PFSK-1 (cell line): ENCODE measurements around the gene DUS2.

Experiments used
- FOXP2 ChIP-seq: optimal IDR thresholded peaks from 2 replicates; pipeline ENCODE3; 2011; ENCODE audit warnings: borderline replicate concordance, control low read depth, inconsistent platforms; ENCODE audit not compliant: insufficient read depth; ENCODE audit errors: extremely low read length, extremely low read depth
- POLR2AphosphoS5 ChIP-seq: IDR thresholded peaks from 2 replicates; pipeline ENCODE4 v1.6.1; 2012; ENCODE audit warnings: low read depth, mild to moderate bottlenecking, control low read depth, low read length, moderate library complexity
- REST ChIP-seq, 2 experiments: IDR thresholded peaks; 2 replicates each; pipeline versions ENCODE4 v1.6.1 to v1.8.0; 2011 to 2012; ENCODE audit warnings: low read depth in 2 of 2, low read length in 2 of 2, control low read depth in 1 of 2, inconsistent platforms in 1 of 2, mild to moderate bottlenecking in 1 of 2, moderate library complexity in 1 of 2; ENCODE audit not compliant: insufficient read depth in 1 of 2
- SIN3A ChIP-seq: IDR thresholded peaks from 2 replicates; pipeline ENCODE4 v1.6.1; 2012; ENCODE audit warnings: mild to moderate bottlenecking, low read length, moderate library complexity, borderline replicate concordance; ENCODE audit not compliant: insufficient read depth
- TAF1 ChIP-seq: IDR thresholded peaks from 2 replicates; pipeline ENCODE4 v1.6.1; 2012; ENCODE audit warnings: low read length, control low read depth, borderline replicate concordance; ENCODE audit not compliant: insufficient read depth

Gene DUS2

GRCh38 chr16:68005786-68006286 lies 17.2 kb upstream of the DUS2 start:
- TF ChIP-seq FOXP2 (no peak), POLR2AphosphoS5 (no peak), REST (IDR thresholded peaks at IDR 0.05; ENCODE audit: insufficient read depth in 1 of 2, low read depth in 2 of 2, low read length in 2 of 2) (no peak), TAF1 (no peak), SIN3A (no peak)

- TF ChIP-seq REST (IDR thresholded peaks at IDR 0.05; ENCODE audit: insufficient read depth in 1 of 2, low read depth in 2 of 2, low read length in 2 of 2): no peak
- no peak for TF ChIP-seq FOXP2
- no peak for TF ChIP-seq POLR2AphosphoS5
- no peak for TF ChIP-seq SIN3A
- TF ChIP-seq TAF1: no peak
Measured at GRCh38 chr16:68009157-68009735, 13.8 kb upstream of the DUS2 start.

GRCh38 chr16:68013440-68013839 lies 9.6 kb upstream of the DUS2 start:
- TF ChIP-seq SIN3A (no peak), REST (IDR thresholded peaks at IDR 0.05; ENCODE audit: insufficient read depth in 1 of 2, low read depth in 2 of 2, low read length in 2 of 2) (no peak), FOXP2 (no peak), TAF1 (no peak), POLR2AphosphoS5 (no peak)

- TF ChIP-seq TAF1: no peak
- TF ChIP-seq POLR2AphosphoS5: no peak
- TF ChIP-seq REST (IDR thresholded peaks at IDR 0.05; ENCODE audit: insufficient read depth in 1 of 2, low read depth in 2 of 2, low read length in 2 of 2): no peak
- TF ChIP-seq SIN3A: no peak
- TF ChIP-seq FOXP2: no peak
Measured at GRCh38 chr16:68015681-68016080, 7.4 kb upstream of the DUS2 start, which contains the start of gene DPEP2NB. DPEP2NB (minus strand) TSS chr16:68015911; CDS start chr16:68015770, 141 bp downstream.

GRCh38 chr16:68019167-68019680 lies 3.9 kb upstream of the DUS2 start:
- no peak for TF ChIP-seq SIN3A
- TF ChIP-seq POLR2AphosphoS5: no peak
- TF ChIP-seq REST (IDR thresholded peaks at IDR 0.05; ENCODE audit: insufficient read depth in 1 of 2, low read depth in 2 of 2, low read length in 2 of 2): no peak
- no peak for TF ChIP-seq FOXP2
- TF ChIP-seq TAF1: no peak
